Liver (tissue), 9 donors: ENCODE measurements around the gene ALG8. TPM values are rescaled to one million over a fixed set of nuclear protein-coding genes. Genes with fewer than 3 reads are reported as not detected.

Experiments
- DNase-seq: peaks from one replicate; pipeline ENCODE4 v3.0.0-alpha.2; 2017; ENCODE audit warnings: low spot score
- H3K27ac ChIP-seq, 2 donors: one replicate each; pipeline ENCODE4 v1.7.0; 2013; ENCODE audit warnings: inconsistent platforms in 2 of 2, low read length in 2 of 2, control low read depth in 1 of 2, low read depth in 1 of 2, mild to moderate bottlenecking in 1 of 2
- H3K27me3 ChIP-seq, 4 donors: one replicate each; pipeline versions ENCODE4 v1.6.1 to v1.7.0; 2013; ENCODE audit warnings: low read length in 3 of 4, inconsistent platforms in 1 of 4, mild to moderate bottlenecking in 1 of 4, moderate library complexity in 1 of 4; ENCODE audit not compliant: control insufficient read depth in 4 of 4, insufficient read depth in 4 of 4
- H3K36me3 ChIP-seq, 4 donors: one replicate each; pipeline versions ENCODE4 v1.6.1 to v1.7.0; 2013; ENCODE audit warnings: low read length in 3 of 4, mild to moderate bottlenecking in 3 of 4, low read depth in 1 of 4, moderate library complexity in 1 of 4; ENCODE audit not compliant: control insufficient read depth in 4 of 4, insufficient read depth in 3 of 4
- H3K4me1 ChIP-seq, 4 donors: one replicate each; pipeline versions ENCODE4 v1.6.1 to v1.7.0; 2013; ENCODE audit warnings: low read length in 3 of 4, mild to moderate bottlenecking in 3 of 4, moderate library complexity in 1 of 4; ENCODE audit not compliant: control insufficient read depth in 4 of 4, insufficient read depth in 4 of 4
- H3K4me3 ChIP-seq, 3 donors: one replicate each; pipeline versions ENCODE4 v1.6.1 to v1.7.0; 2013; ENCODE audit warnings: low read length in 3 of 3, control low read depth in 1 of 3, low read depth in 1 of 3, mild to moderate bottlenecking in 1 of 3
- H3K9ac ChIP-seq, 2 donors: one replicate each; pipeline ENCODE4 v1.7.0; 2013; ENCODE audit warnings: low read length in 2 of 2, mild to moderate bottlenecking in 2 of 2, moderate library complexity in 2 of 2, control low read depth in 1 of 2, low read depth in 1 of 2
- H3K9me3 ChIP-seq, 4 donors: one replicate each; pipeline versions ENCODE4 v1.6.1 to v1.7.0; 2013; ENCODE audit warnings: low read length in 3 of 4; ENCODE audit not compliant: control insufficient read depth in 4 of 4
- EGR1 ChIP-seq, 2 donors: IDR thresholded peaks; 2 replicates each; pipeline ENCODE4 v1.6.1; 2016 to 2018; ENCODE audit warnings: antibody characterized with exemption in 2 of 2, low read depth in 2 of 2
- FOXA1 ChIP-seq: IDR thresholded peaks from 2 replicates; pipeline ENCODE4 v1.6.1; 2016; ENCODE audit warnings: antibody characterized with exemption
- FOXA2 ChIP-seq: IDR thresholded peaks from 2 replicates; pipeline ENCODE4 v1.6.1; 2016; ENCODE audit warnings: antibody characterized with exemption
- GABPA ChIP-seq, 2 donors: IDR thresholded peaks in 1 of 2; conservative IDR thresholded peaks in 1 of 2; 2 replicates each; pipeline ENCODE4 v1.6.1; 2016; ENCODE audit warnings: antibody characterized with exemption in 2 of 2, mild to moderate bottlenecking in 1 of 2, moderate library complexity in 1 of 2
- HNF4A ChIP-seq, 2 donors: conservative IDR thresholded peaks; 2 replicates each; pipeline ENCODE4 v1.6.1; 2016; ENCODE audit warnings: antibody characterized with exemption in 2 of 2, mild to moderate bottlenecking in 2 of 2
- HNF4G ChIP-seq: IDR thresholded peaks from 2 replicates; pipeline ENCODE4 v1.6.1; 2016; ENCODE audit warnings: antibody characterized with exemption
- JUND ChIP-seq, 2 donors: IDR thresholded peaks; 2 replicates each; pipeline ENCODE4 v1.6.1; 2016; ENCODE audit warnings: antibody characterized with exemption in 2 of 2
- NR2F2 ChIP-seq: IDR thresholded peaks from 2 replicates; pipeline ENCODE4 v1.6.1; 2016; ENCODE audit warnings: antibody characterized with exemption
- RAD21 ChIP-seq, 2 donors: IDR thresholded peaks; 2 replicates each; pipeline ENCODE4 v1.6.1; 2016; ENCODE audit warnings: antibody characterized with exemption in 2 of 2, mild to moderate bottlenecking in 2 of 2
- RXRA ChIP-seq, 2 donors: IDR thresholded peaks; 2 replicates each; pipeline ENCODE4 v1.6.1; 2017 to 2018; ENCODE audit warnings: antibody characterized with exemption in 2 of 2, mild to moderate bottlenecking in 1 of 2
- SP1 ChIP-seq: IDR thresholded peaks from 2 replicates; pipeline ENCODE4 v1.6.1; 2018; ENCODE audit warnings: antibody characterized with exemption, mild to moderate bottlenecking
- TAF1 ChIP-seq: conservative IDR thresholded peaks from 2 replicates; pipeline ENCODE4 v1.6.1; 2016; ENCODE audit warnings: antibody characterized with exemption, mild to moderate bottlenecking
- YY1 ChIP-seq: IDR thresholded peaks from 2 replicates; pipeline ENCODE4 v1.6.1; 2016; ENCODE audit warnings: antibody characterized with exemption, mild to moderate bottlenecking
- WGBS: extraction: QIAGEN DNeasy Blood & Tissue Kit; methylation state at CpG from one replicate; pipeline ENCODE4 v1.1.7; 2013; 5-methylcytosine and 5-hydroxymethylcytosine counted together
- polyA plus RNA-seq, 2 donors: library from polyadenylated mRNA; stranded (reverse) in 1 of 2; unstranded in 1 of 2; fragments of 200-250 nt in 1 of 2; fragments of >200 nt in 1 of 2; fragmentation: Nextera tagmentation in 1 of 2; extraction: Ambion mirVana in 1 of 2; gene quantifications; one replicate each; pipeline versions ENCODE4 v1.2.1 to v1.2.3, GENCODE V29; 2013 to 2015
- total RNA-seq, 2 donors: library from RNA; depleted of rRNA; stranded (reverse); fragments of >200 nt; gene quantifications; one replicate each; pipeline ENCODE4 v1.2.3, GENCODE V29; 2014
- TF ChIP-seq, protein P1 (sequence below): fragments of 150-350 bp; IDR thresholded peaks from 2 replicates; pipeline ENCODE4 v1.5.1; 2017; ENCODE audit warnings: improper control_type of control experiment, low read depth, low read length; ENCODE audit not compliant: missing input control
- TF ChIP-seq, protein P2 (sequence below): IDR thresholded peaks from 2 replicates; pipeline ENCODE4 v1.6.1; 2016; ENCODE audit warnings: antibody characterized with exemption
- TF ChIP-seq, protein P3 (sequence below): IDR thresholded peaks from 2 replicates; pipeline ENCODE4 v1.6.1; 2016; ENCODE audit warnings: antibody characterized with exemption, mild to moderate bottlenecking
- TF ChIP-seq, protein P4 (sequence below): IDR thresholded peaks from 2 replicates; pipeline ENCODE4 v1.6.1; 2016; ENCODE audit warnings: antibody characterized with exemption
- TF ChIP-seq, protein P5 (sequence below): IDR thresholded peaks from 2 replicates; pipeline ENCODE4 v1.6.1; 2016; ENCODE audit warnings: antibody characterized with exemption
- donor health status: healthy.
- donor health status: healthy.
- donor health status: healthy.
- donor health status: healthy.
- donor health status: healthy.

Gene ALG8
- total and polyA plus RNA-seq, 4 donors = 29.4 to 46.0 (median 38.0) TPM

DNA sequence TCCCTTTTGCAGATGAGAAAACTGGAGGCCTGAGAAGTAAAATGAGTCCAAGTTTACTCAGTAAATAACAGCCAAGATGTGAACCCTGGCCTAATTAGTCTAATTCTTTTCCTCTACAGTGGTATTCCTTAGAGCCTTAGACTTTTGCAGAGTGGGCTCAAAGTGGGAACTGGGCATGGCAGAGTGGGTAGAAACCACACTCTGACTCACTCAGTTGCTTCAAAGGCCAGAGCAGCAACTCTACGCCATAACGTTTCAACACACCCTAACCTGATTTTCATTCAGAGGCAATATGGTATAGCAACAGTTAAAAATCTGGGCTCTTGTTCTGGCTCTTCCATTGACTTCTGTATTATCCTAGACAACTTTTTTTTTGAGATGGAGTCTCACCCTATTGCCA is 73.0 kb downstream of the ALG8 start:
- WGBS = 41% methylated on average over 2 of the region's 2 CpGs
- Histone ChIP-seq H3K9me3 (no peaks in the 10 kb centered on the region), H3K9ac (no peak overlapping the region), H3K27me3 (no peaks in the 10 kb centered on the region), H3K36me3 (peaks cover 5 to 16% (median 12%) of the 10 kb centered on the region in 4 donors), H3K4me3 (no peak overlapping the region), H3K27ac (peak overlapping the region in 1 of 2 donors; percentile 52), H3K4me1 (peaks cover 6 to 43% (median 21%) of the 10 kb centered on the region in 4 donors)
- no peak for TF ChIP-seq FOXA1
- TF ChIP-seq, protein P1, sequence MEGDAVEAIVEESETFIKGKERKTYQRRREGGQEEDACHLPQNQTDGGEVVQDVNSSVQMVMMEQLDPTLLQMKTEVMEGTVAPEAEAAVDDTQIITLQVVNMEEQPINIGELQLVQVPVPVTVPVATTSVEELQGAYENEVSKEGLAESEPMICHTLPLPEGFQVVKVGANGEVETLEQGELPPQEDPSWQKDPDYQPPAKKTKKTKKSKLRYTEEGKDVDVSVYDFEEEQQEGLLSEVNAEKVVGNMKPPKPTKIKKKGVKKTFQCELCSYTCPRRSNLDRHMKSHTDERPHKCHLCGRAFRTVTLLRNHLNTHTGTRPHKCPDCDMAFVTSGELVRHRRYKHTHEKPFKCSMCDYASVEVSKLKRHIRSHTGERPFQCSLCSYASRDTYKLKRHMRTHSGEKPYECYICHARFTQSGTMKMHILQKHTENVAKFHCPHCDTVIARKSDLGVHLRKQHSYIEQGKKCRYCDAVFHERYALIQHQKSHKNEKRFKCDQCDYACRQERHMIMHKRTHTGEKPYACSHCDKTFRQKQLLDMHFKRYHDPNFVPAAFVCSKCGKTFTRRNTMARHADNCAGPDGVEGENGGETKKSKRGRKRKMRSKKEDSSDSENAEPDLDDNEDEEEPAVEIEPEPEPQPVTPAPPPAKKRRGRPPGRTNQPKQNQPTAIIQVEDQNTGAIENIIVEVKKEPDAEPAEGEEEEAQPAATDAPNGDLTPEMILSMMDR = no peak
- DNase-seq = no peak

DNA sequence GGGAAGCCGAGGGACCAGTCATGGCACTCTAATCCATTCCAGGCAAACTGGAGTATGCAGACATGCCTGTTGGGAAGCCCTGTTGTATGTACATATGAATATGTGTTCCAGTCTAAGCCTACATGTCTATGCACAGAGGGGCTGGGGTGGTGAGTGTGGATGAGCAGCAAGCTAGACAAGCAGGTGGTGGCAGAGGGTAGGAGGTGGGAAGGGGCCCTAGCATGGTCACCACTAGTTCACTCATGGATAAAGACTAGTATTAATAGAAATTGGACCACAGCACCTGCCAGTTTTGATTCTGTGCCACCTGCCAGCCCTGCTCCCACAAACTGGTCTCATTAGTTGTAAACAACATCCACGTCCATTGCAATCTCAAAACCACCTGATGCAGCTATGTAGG is 74.2 kb downstream of the ALG8 start:
- no peak for DNase-seq
- no peaks in the 10 kb centered on the region for H3K9me3 ChIP-seq
- whole genome bisulfite sequencing = 37% methylated on average over 2 of the region's 2 CpGs
- peak overlapping the region; percentile 68 to 70 for H3K9ac ChIP-seq
- H3K4me1 ChIP-seq = peaks cover 8 to 55% (median 27%) of the 10 kb centered on the region in 4 donors
- H3K27me3 ChIP-seq = no peaks in the 10 kb centered on the region
- H3K27ac ChIP-seq = peak overlapping the region; percentile 54 to 65
- no peak for TF ChIP-seq EGR1 (IDR thresholded peaks at IDR 0.05; ENCODE audit: low read depth in 2 of 2)
- TF ChIP-seq TAF1 = no peak
- TF ChIP-seq, protein P2, sequence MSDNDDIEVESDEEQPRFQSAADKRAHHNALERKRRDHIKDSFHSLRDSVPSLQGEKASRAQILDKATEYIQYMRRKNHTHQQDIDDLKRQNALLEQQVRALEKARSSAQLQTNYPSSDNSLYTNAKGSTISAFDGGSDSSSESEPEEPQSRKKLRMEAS = no peak
- TF ChIP-seq FOXA1 = no peak
- no peak for TF ChIP-seq RXRA (IDR thresholded peaks at IDR 0.05)
- no peak for TF ChIP-seq JUND (IDR thresholded peaks at IDR 0.05)
- TF ChIP-seq, protein P1 = no peak
- no peak for TF ChIP-seq SP1
- TF ChIP-seq, protein P3, sequence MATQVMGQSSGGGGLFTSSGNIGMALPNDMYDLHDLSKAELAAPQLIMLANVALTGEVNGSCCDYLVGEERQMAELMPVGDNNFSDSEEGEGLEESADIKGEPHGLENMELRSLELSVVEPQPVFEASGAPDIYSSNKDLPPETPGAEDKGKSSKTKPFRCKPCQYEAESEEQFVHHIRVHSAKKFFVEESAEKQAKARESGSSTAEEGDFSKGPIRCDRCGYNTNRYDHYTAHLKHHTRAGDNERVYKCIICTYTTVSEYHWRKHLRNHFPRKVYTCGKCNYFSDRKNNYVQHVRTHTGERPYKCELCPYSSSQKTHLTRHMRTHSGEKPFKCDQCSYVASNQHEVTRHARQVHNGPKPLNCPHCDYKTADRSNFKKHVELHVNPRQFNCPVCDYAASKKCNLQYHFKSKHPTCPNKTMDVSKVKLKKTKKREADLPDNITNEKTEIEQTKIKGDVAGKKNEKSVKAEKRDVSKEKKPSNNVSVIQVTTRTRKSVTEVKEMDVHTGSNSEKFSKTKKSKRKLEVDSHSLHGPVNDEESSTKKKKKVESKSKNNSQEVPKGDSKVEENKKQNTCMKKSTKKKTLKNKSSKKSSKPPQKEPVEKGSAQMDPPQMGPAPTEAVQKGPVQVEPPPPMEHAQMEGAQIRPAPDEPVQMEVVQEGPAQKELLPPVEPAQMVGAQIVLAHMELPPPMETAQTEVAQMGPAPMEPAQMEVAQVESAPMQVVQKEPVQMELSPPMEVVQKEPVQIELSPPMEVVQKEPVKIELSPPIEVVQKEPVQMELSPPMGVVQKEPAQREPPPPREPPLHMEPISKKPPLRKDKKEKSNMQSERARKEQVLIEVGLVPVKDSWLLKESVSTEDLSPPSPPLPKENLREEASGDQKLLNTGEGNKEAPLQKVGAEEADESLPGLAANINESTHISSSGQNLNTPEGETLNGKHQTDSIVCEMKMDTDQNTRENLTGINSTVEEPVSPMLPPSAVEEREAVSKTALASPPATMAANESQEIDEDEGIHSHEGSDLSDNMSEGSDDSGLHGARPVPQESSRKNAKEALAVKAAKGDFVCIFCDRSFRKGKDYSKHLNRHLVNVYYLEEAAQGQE = no peak
- TF ChIP-seq, protein P4, sequence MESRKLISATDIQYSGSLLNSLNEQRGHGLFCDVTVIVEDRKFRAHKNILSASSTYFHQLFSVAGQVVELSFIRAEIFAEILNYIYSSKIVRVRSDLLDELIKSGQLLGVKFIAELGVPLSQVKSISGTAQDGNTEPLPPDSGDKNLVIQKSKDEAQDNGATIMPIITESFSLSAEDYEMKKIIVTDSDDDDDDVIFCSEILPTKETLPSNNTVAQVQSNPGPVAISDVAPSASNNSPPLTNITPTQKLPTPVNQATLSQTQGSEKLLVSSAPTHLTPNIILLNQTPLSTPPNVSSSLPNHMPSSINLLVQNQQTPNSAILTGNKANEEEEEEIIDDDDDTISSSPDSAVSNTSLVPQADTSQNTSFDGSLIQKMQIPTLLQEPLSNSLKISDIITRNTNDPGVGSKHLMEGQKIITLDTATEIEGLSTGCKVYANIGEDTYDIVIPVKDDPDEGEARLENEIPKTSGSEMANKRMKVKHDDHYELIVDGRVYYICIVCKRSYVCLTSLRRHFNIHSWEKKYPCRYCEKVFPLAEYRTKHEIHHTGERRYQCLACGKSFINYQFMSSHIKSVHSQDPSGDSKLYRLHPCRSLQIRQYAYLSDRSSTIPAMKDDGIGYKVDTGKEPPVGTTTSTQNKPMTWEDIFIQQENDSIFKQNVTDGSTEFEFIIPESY = no peak
- no peak for TF ChIP-seq HNF4G
- TF ChIP-seq YY1 = no peak
- no peak for TF ChIP-seq FOXA2
- TF ChIP-seq GABPA (IDR thresholded peaks at IDR 0.05 in 1 of 2, conservative IDR thresholded peaks at IDR 0.05 in 1 of 2) = no peak
- no peak for TF ChIP-seq NR2F2
- no peak for TF ChIP-seq HNF4A (conservative IDR thresholded peaks at IDR 0.05)
- TF ChIP-seq RAD21 (IDR thresholded peaks at IDR 0.05) = no peak
- TF ChIP-seq, protein P5, sequence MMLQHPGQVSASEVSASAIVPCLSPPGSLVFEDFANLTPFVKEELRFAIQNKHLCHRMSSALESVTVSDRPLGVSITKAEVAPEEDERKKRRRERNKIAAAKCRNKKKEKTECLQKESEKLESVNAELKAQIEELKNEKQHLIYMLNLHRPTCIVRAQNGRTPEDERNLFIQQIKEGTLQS = no peak
- peaks cover 2 to 11% (median 6%) of the 10 kb centered on the region in 4 donors for H3K36me3 ChIP-seq
- H3K4me3 ChIP-seq = peak overlapping the region; percentile 50 to 76 (median 75)
